ENCODE data around the gene SRRM4.

The SRRM4 gene

GRCh38 chr12:119055977-119056376 lies 74.6 kb downstream of the SRRM4 start:
- ATAC-seq (replicated peaks; ENCODE audit: extremely low read depth, poor library complexity, severe bottlenecking) (no peak), DNase-seq (ENCODE audit: low spot score in 2 of 2) (no peak)
- Mint-ChIP-seq H3K4me1 (no peaks in the 10 kb centered on the region), H3K36me3 (ENCODE audit: insufficient read depth) (peaks cover 5% of the 10 kb centered on the region), H3K4me3 (no peak overlapping the region), H3K9me3 (peaks cover 10% of the 10 kb centered on the region), H3K27ac (ENCODE audit: low read depth) (no peak overlapping the region), H3K27me3 (no peaks in the 10 kb centered on the region)

- H3K4me1 Mint-ChIP-seq: no peaks in the 10 kb centered on the region
- ATAC-seq (replicated peaks; ENCODE audit: extremely low read depth, poor library complexity, severe bottlenecking): no peak
- H3K27me3 Mint-ChIP-seq: no peaks in the 10 kb centered on the region
- no peak overlapping the region for H3K4me3 Mint-ChIP-seq
- H3K36me3 Mint-ChIP-seq (ENCODE audit: insufficient read depth): peaks cover under 1% of the 10 kb centered on the region
- H3K9me3 Mint-ChIP-seq: peaks cover 6% of the 10 kb centered on the region
- no peak for DNase-seq (ENCODE audit: low spot score in 2 of 2)
- no peak overlapping the region for H3K27ac Mint-ChIP-seq (ENCODE audit: low read depth)
These were observed 79.8 kb downstream of the SRRM4 start for GRCh38 chr12:119060847-119061796.

GRCh38 chr12:119068129-119068856 lies 87.0 kb downstream of the SRRM4 start:
- Mint-ChIP-seq H3K9me3 (no peaks in the 10 kb centered on the region), H3K27me3 (no peaks in the 10 kb centered on the region), H3K27ac (ENCODE audit: low read depth) (no peak overlapping the region)

GRCh38 chr12:119069147-119069642 lies 87.9 kb downstream of the SRRM4 start:
- Mint-ChIP-seq H3K27me3 (no peaks in the 10 kb centered on the region), H3K4me1 (no peaks in the 10 kb centered on the region), H3K9me3 (no peaks in the 10 kb centered on the region), H3K27ac (ENCODE audit: low read depth) (no peak overlapping the region), H3K36me3 (ENCODE audit: insufficient read depth) (peaks cover 2% of the 10 kb centered on the region), H3K4me3 (no peak overlapping the region)
- no peak for ATAC-seq (replicated peaks; ENCODE audit: extremely low read depth, poor library complexity, severe bottlenecking)
- no peak for DNase-seq (ENCODE audit: low spot score in 2 of 2)

More at GRCh38 chr12:119068129-119068856, 87.0 kb downstream of the SRRM4 start:
- H3K36me3 Mint-ChIP-seq (ENCODE audit: insufficient read depth): peaks cover 2% of the 10 kb centered on the region
- no peak overlapping the region for H3K4me3 Mint-ChIP-seq
- H3K4me1 Mint-ChIP-seq: no peaks in the 10 kb centered on the region
- DNase-seq (ENCODE audit: low spot score in 2 of 2): no peak
- no peak for ATAC-seq (replicated peaks; ENCODE audit: extremely low read depth, poor library complexity, severe bottlenecking)

- Mint-ChIP-seq H3K27me3 (no peaks in the 10 kb centered on the region), H3K4me1 (no peaks in the 10 kb centered on the region), H3K9me3 (no peaks in the 10 kb centered on the region), H3K27ac (ENCODE audit: low read depth) (no peak overlapping the region), H3K4me3 (no peak overlapping the region), H3K36me3 (ENCODE audit: insufficient read depth) (peaks cover 2% of the 10 kb centered on the region)
- no peak for DNase-seq (ENCODE audit: low spot score in 2 of 2)
- ATAC-seq (replicated peaks; ENCODE audit: extremely low read depth, poor library complexity, severe bottlenecking): no peak
These were observed 89.8 kb downstream of the SRRM4 start for GRCh38 chr12:119071176-119071575.

- DNase-seq (ENCODE audit: low spot score in 2 of 2) (no peak), ATAC-seq (replicated peaks; ENCODE audit: extremely low read depth, poor library complexity, severe bottlenecking) (no peak)
- H3K27ac Mint-ChIP-seq (ENCODE audit: low read depth): no peak overlapping the region
- H3K4me3 Mint-ChIP-seq: no peak overlapping the region
- H3K36me3 Mint-ChIP-seq (ENCODE audit: insufficient read depth): peaks cover 2% of the 10 kb centered on the region
- H3K9me3 Mint-ChIP-seq: no peaks in the 10 kb centered on the region
- no peaks in the 10 kb centered on the region for H3K27me3 Mint-ChIP-seq
- no peaks in the 10 kb centered on the region for H3K4me1 Mint-ChIP-seq
These were observed 90.4 kb downstream of the SRRM4 start for GRCh38 chr12:119071638-119072231.

GRCh38 chr12:119072440-119072839 lies 91.1 kb downstream of the SRRM4 start:
- Mint-ChIP-seq H3K4me3 (no peak overlapping the region), H3K27ac (ENCODE audit: low read depth) (no peak overlapping the region), H3K4me1 (no peaks in the 10 kb centered on the region), H3K9me3 (no peaks in the 10 kb centered on the region), H3K27me3 (no peaks in the 10 kb centered on the region), H3K36me3 (ENCODE audit: insufficient read depth) (peaks cover 2% of the 10 kb centered on the region)
- ATAC-seq (replicated peaks; ENCODE audit: extremely low read depth, poor library complexity, severe bottlenecking) (no peak), DNase-seq (ENCODE audit: low spot score in 2 of 2) (no peak)

GRCh38 chr12:119075222-119075787 lies 94.0 kb downstream of the SRRM4 start:
- no peak overlapping the region for H3K27ac Mint-ChIP-seq (ENCODE audit: low read depth)
- ATAC-seq (replicated peaks; ENCODE audit: extremely low read depth, poor library complexity, severe bottlenecking) (no peak), DNase-seq (ENCODE audit: low spot score in 2 of 2) (no peak)
- no peaks in the 10 kb centered on the region for H3K36me3 Mint-ChIP-seq (ENCODE audit: insufficient read depth)
- no peaks in the 10 kb centered on the region for H3K9me3 Mint-ChIP-seq
- no peak overlapping the region for H3K4me3 Mint-ChIP-seq
- no peaks in the 10 kb centered on the region for H3K4me1 Mint-ChIP-seq
- no peaks in the 10 kb centered on the region for H3K27me3 Mint-ChIP-seq

- DNase-seq (ENCODE audit: low spot score in 2 of 2) (no peak), ATAC-seq (replicated peaks; ENCODE audit: extremely low read depth, poor library complexity, severe bottlenecking) (no peak)
- H3K27ac Mint-ChIP-seq (ENCODE audit: low read depth): no peak overlapping the region
- H3K36me3 Mint-ChIP-seq (ENCODE audit: insufficient read depth): no peaks in the 10 kb centered on the region
- no peak overlapping the region for H3K4me3 Mint-ChIP-seq
- H3K9me3 Mint-ChIP-seq: peaks cover 4% of the 10 kb centered on the region
- H3K4me1 Mint-ChIP-seq: no peaks in the 10 kb centered on the region
- H3K27me3 Mint-ChIP-seq: no peaks in the 10 kb centered on the region
These were observed 94.6 kb downstream of the SRRM4 start for GRCh38 chr12:119075918-119076317.

- H3K4me1 Mint-ChIP-seq: no peaks in the 10 kb centered on the region
- H3K9me3 Mint-ChIP-seq: peaks cover 9% of the 10 kb centered on the region
- DNase-seq (ENCODE audit: low spot score in 2 of 2) (no peak), ATAC-seq (replicated peaks; ENCODE audit: extremely low read depth, poor library complexity, severe bottlenecking) (no peak)
- H3K27me3 Mint-ChIP-seq: peaks cover 14% of the 10 kb centered on the region
- no peak overlapping the region for H3K27ac Mint-ChIP-seq (ENCODE audit: low read depth)
- no peak overlapping the region for H3K4me3 Mint-ChIP-seq
- no peaks in the 10 kb centered on the region for H3K36me3 Mint-ChIP-seq (ENCODE audit: insufficient read depth)
These were observed 98.2 kb downstream of the SRRM4 start for GRCh38 chr12:119079530-119079929.

- H3K27me3 Mint-ChIP-seq: peaks cover 20% of the 10 kb centered on the region
- peaks cover 11% of the 10 kb centered on the region for H3K9me3 Mint-ChIP-seq
- ATAC-seq (replicated peaks; ENCODE audit: extremely low read depth, poor library complexity, severe bottlenecking) (no peak), DNase-seq (ENCODE audit: low spot score in 2 of 2) (no peak)
- no peak overlapping the region for H3K4me3 Mint-ChIP-seq
- no peak overlapping the region for H3K27ac Mint-ChIP-seq (ENCODE audit: low read depth)
- no peaks in the 10 kb centered on the region for H3K4me1 Mint-ChIP-seq
- H3K36me3 Mint-ChIP-seq (ENCODE audit: insufficient read depth): no peaks in the 10 kb centered on the region
These were observed 100.7 kb downstream of the SRRM4 start for GRCh38 chr12:119082016-119082415.

GRCh38 chr12:119082496-119082895 lies 101.2 kb downstream of the SRRM4 start:
- no peaks in the 10 kb centered on the region for H3K4me1 Mint-ChIP-seq
- ATAC-seq (replicated peaks; ENCODE audit: extremely low read depth, poor library complexity, severe bottlenecking): no peak
- peaks cover 14% of the 10 kb centered on the region for H3K9me3 Mint-ChIP-seq
- H3K27ac Mint-ChIP-seq (ENCODE audit: low read depth): no peak overlapping the region
- no peak for DNase-seq (ENCODE audit: low spot score in 2 of 2)
- peaks cover 22% of the 10 kb centered on the region for H3K27me3 Mint-ChIP-seq
- no peaks in the 10 kb centered on the region for H3K36me3 Mint-ChIP-seq (ENCODE audit: insufficient read depth)
- H3K4me3 Mint-ChIP-seq: no peak overlapping the region

Measured in central memory CD8-positive, alpha-beta T cell (primary cell).